Stimulated activated CD4-positive, alpha-beta T cell treated with anti-CD3 and anti-CD28 coated beads, Interleukin-1b, Interleukin-23, amount 100 ng/mL, for 48 hours (primary cell): ENCODE results near the gene SERGEF.
A peak's percentile ranks its signal among the peaks of the same experiment; 100 is the strongest.

Experiments used
- DNase-seq: peaks from one replicate; pipeline ENCODE4 v3.0.0-alpha.2; 2020

The SERGEF gene

DNA sequence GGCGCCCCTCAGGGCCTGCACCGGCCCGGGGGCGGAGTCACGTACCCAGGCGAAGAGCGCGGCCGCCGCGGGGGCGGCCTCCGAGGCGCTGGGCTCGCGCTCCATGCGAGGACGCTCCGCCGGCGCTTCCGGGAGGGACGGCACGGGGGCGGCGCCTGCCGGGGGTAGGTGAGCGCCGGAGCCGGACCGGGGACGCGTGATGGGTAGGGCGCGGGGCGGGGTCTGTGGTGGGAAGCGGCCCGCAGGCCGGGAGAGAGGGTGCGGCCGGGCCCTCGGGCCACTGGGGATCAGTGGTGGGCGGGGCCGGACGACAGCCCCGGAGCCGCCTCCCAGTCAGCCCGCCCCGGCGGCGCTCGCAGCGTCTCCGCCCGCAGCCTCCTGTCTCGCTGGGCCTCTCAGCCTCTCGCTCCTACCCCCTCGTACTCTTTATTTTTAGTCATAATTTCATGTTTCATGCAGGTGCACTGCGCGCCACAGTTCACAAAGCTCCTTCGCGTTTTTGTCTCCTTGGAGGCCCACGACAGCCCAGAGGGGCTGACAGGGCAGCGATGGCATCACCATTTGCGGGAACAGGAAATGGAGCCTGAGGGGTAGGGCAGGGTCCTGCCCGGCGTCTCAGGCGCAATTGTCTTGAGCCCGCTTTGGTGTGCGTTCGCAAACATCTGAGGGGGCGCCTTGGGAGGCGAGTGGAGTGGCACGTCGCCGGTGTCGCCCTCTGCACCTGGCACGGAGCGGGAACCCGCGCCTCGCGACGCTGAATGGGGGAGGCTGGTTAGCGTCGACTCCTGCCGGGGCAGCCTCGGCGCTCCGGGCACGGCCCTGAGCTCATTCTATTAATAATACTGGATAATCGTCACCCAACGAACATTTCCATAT is at the start of gene SERGEF:
SERGEF (minus strand) TSS at position 142 of the 876 bp plus-strand sequence; CDS start at position 105, 37 bp downstream.
- DNase-seq, result peak; percentile 93

DNA sequence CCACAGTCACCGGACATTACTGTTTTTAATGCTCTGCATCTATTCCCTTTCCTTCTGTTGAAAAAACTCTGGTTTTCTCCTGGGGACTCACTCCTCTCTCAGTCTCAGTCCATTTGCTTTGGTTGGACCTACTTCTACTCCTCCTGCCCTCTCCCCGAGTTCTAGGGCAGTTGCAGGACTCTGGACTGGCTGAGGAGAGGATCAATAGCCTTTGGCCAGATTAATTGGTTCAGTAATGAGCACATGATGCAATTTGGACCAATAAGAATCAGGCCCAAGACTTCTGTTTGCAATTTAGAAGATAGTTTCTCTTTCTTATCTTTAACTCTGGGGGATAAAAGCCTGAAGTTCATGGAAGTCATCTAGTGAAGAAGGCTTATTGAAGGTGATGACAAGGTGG is 48.5 kb upstream of the SERGEF start:
- DNase-seq, result no peak

DNA sequence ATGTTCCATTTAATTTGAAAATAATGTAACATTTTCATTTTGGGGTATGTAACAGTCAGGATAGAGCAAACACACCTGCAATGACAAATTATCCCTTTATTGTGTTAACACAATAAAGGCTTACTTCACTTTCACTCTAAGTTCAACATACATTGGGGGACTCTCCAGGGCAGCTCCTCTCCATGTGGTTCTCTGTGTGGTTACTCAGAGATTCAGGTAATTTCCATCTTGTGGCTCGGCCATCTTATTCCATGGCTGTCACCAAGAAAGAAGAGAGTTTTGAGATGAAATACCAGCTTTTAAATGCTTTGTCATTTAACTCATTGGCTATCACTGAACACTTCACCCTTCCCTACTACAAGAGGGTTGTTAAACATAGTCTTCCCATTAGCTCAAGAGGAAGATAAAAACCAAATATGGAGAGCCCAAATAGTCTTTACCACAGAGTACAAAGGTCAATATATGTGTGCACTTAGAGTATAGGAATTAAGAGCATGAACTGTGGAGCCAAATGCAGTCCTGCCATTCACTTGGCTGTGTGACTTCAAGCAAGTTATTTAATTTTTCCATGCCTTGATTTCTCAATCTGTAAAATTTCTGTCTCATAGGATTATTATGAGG is 43.8 kb upstream of the SERGEF start:
- no peak for DNase-seq

DNA sequence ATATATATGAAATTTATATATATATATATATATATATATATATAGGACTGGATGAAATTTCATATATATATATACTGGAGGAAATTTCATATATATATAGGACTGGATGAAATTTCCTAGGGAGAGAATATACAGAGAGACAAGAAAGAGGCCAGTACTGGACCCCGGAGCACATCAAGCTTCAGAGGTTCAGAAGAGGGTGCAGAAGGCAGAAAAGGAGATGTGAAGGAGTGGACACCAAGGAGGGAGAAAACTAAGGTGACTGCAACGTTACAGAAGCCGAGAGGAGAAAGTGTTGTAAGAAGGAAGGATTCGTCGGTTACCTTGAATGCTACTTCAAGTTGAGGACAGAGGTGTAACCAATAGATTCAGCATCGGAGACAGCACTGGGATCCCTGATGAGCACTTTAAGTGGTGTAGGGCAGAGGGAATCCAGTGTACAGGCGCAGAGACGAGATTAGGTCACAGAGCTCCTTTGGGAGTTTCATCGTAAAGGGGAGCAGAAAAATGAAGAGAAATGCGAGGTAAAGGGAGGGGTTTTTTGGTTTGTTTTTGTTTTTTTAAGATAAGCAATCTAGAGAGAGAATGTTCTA is 41.8 kb upstream of the SERGEF start:
- DNase-seq, result no peak

DNA sequence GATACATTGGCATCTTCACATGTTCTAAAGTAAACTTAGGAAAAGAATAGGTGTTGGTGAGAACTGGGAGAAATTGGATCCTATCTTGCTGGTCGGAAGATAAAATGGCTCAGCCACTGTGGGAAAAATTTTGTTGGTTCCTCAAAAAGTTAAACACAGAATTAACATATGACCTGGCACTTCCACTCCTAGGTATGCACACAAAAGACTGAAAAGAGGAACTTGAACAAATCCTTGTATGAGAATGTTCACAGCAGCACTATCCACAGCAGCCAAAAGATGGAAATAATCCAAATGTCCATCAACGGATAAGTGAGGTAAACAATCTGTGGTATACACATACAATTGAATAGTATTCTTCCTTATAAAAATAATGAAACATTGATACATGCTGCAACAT is 38.0 kb upstream of the SERGEF start:
- no peak for DNase-seq

DNA sequence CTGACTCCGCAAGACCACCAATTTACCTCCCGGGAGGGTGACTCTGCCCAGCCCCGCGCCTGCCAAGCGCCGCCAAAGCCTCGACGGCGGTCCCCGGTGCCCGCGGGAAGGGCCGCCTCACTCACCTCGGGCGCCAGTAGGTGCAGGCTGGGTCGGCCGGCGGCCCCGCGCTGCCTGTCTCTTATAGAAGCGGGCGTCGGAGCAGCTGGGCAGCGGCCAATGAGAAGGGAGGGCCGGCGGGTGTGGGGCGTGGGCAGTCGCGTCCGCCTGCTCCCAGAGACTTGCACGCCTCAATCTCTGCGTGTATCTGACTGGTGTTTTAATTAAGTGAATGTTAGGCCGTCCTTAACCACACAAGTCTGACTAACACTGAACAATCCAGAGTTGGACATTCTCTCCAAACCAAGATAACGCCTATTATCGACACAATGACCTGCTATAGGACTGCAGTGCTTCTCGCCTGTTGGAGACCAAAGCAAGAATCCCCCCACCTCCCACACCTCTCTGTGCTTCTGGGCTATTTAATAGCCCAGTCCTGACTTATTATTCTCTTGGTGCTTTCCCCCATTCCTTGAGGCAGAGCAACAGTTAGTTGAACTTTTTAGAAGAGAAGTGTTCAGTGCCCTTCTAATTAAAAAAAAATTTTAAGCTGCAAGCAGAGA is 33.4 kb upstream of the SERGEF start, which contains the start of gene TPH1:
TPH1 (minus strand) TSS at position 154 of the 662 bp plus-strand sequence. CDS start 5,507 bp downstream, outside the sequence.
- DNase-seq, result peak; percentile 2

DNA sequence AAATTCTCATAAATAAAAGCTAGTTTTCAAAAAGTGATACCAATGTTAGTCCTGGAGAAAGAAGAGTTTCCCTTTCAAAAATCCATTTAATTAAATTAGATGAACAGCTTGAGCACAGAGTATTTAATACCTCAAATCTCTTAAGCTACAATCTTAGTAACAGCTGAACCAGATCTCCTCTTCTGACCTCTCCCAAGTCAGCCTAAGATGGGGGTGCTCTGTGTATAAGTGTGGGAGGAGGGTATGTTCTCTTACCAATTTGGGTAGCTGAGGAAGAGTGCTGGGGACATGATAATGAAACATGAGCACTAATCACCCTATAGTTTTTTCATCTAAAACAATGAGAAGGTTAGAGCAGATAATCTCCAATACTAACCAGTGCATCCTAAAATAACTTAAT is 23.6 kb upstream of the SERGEF start:
- no peak for DNase-seq

DNA sequence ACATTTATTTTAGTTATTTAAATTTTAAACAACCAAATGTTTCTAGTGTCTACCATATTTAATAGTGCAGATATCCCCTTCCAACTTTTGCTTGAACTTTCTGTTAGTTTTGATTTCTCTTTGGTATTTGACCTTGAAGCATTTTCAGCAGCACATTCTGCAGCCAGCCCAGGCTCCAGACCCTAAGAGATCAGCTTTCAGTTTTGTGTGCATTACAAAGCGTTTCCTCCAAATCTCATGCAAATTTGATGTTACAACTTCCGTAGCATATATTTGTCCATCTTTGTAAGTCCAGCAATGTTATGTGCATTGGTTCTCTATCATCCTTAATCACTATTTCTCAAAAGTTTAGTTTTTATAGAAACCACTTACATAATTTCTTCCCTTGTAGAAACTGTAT is 14.6 kb upstream of the SERGEF start:
- DNase-seq, result no peak

DNA sequence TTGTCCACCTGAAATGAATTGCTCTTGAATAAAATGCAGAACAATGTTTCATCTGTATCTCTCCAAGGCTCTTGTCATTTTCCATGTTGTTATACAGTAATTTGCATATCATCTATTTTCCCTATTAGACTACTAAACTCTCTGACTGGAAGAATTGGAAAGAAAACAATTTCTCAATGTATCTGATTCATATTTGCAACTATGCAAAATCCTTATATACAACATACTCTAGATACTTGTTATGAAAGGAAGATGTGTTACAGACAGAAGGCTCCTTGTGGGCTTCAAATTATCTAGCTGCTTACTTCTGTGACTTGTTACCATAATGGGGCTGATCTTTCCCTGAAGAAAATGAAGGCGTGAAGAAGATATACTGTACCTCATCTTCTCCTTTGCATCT is 9.6 kb upstream of the SERGEF start:
- DNase-seq, result no peak

DNA sequence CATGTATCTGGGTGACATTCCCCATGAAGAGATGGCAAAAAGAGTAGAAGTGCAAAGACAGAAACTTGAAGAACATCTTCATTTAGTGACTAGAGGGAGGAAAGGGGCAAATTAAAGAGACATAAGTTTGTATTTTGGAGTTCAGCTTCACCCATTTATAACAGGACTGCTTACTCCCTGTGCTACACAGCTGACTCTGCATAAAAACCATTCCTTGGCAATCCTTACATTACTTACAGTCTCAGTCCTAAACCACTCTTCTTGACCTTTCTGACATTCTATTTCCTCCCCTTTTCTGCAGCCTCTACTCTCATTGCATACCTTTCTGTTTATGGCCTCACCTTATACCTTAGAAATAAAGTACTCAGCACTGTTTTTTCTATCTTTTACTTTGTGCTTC is 6.8 kb upstream of the SERGEF start:
- DNase-seq, result no peak

DNA sequence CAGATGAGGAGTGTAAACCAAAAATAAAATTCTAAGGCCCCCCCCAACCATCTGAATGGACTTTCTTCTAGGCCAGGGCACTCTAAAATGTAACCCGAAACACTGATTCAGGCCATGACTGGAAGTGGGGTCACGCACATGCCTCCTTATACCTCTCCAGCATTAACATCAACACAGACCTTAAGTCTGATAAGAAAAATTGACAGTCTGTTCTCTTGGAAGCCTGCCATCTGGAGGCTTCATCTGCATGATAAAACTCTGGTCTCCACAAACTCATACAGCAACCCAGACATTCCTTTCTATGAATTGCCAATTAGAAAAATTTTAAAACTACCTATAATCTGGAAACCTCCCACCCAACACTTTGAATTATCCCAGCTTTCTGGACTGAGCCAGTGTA is 3.9 kb upstream of the SERGEF start:
- DNase-seq, result no peak

DNA sequence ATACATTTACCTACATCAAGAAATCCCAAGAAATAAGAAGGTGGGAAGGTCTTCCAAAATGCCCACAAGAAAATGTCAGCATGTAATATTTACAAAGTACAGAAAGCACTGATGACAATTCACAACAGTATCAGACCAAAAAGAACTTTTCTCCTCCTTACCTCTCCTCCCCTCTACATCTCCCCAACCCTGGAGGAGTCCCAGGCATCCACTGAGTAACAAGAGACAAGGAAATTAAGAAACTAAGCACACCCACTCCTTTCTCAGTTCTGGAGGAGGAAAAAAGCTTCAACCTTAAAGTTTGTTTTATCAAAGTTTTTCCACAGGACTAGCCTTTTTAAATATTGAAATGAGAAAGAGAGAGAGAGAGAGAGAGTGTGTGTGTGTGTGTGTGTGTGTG is 2.0 kb upstream of the SERGEF start:
- no peak for DNase-seq

DNA sequence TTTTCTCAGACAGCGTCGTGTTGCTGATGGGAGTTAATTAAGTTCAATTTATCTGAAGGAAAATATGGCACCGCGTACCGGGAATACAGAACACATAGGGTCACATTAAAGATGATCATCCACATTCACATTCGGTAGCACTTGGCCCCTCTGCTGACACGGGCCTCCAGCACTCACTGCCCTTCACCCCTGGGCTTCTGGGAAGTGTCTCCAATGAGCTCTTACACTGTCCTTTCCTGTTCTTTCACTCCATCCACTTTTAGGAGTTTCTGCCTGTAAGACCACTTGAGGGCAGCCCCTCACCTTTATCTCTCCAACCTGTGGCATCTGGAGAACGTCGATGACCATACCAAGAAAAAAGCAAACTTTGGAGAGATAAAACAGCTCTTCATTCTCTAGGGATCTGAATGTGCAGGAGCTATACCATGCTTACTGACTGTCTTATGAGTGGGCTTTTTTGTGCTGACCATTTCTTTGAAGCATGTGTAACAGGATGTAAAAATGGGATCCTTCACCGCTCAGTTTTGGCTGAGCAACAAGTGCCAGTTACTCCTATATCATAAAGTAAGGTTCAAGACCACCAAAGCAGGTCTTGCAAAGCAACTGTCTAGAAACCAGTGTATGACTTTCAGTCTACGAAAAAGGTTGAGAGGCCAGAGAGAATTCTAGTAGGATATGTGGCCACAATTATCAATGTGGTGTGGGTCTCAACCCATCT is 1.1 kb upstream of the SERGEF start:
- DNase-seq, result no peak

DNA sequence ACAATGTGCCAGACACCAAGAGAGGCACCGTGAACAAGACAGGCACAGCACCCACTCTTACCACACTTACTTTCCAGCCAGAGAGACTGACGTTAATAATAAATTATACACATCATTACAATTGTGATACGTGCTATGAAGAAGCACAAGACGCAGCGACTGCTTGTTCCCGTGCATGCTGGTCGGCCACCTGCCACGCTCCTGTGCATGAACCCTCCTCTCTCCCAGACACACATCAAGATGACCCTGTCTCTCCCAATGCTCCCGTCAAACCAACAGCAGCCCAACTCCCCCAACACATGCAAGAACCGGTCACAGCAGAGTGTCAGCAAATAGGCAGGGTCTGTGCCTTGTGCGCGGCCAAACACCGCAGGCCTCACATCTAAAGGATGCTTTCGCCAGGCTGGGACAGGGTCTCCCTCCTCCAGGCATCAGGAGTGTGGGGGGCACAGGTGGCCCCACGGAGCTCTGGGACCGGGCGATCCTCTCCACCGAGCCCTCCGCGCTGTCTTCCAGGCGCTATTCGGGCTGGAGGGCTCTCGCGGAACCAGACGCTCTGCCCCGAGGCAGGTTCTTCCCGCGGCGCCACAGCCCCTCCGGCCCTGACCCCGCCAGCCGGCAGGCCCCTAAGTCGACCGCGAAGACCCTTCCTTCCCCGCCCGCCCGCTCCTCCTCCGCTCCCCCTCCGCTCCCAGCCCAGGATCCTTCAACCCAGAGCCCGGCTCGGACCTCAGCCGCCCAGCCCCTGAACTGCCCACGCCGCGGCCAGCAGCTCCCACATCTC is 533 bp downstream of the SERGEF start:
- peak; percentile 5 for DNase-seq

DNA sequence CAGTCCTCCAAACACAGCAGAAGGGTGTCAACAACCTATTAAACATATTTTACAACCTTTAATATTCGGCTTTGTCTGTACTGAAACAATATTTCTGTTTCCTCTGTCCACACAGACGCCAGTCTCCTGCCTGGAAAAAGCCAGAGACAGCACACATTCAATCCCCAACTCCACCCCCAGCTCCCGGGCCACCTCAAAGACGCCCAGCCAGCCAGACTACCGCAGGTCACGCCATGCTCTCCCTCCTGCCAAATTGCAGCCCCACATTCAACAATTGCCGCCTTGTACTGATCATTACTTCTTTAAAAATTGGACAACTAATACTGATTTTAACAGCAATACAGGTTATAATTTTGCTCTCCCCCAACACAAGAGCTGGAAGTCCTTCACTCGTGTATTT is 1.2 kb downstream of the SERGEF start:
- DNase-seq, result no peak

DNA sequence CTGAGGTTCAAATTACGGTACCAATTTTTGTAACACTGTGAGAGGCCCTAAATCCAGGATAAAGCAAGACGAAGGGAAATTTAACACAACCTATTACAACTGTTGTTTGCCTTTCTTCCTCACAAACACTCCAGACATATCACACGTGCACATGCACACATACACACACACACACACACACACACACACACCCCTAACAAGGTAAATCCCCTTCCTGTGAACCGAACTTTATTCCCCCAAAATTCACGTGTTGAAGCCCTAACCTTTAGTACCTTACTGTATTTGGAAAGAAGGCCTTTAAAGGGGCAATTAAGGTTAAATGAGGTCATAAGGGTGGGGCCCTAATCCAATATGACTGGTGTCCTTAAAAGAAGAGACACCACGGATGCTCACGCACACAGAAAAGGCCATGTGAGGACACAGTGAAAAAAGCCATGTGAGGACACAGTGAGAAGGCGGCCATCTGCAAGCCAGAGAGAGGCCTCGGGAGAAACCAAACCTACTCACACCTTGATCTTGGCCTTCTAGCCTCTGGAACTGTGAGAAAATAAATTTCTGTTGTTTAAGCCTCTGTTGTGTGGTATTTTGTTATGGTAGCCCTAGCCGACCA is 1.8 kb downstream of the SERGEF start:
- DNase-seq, result no peak

DNA sequence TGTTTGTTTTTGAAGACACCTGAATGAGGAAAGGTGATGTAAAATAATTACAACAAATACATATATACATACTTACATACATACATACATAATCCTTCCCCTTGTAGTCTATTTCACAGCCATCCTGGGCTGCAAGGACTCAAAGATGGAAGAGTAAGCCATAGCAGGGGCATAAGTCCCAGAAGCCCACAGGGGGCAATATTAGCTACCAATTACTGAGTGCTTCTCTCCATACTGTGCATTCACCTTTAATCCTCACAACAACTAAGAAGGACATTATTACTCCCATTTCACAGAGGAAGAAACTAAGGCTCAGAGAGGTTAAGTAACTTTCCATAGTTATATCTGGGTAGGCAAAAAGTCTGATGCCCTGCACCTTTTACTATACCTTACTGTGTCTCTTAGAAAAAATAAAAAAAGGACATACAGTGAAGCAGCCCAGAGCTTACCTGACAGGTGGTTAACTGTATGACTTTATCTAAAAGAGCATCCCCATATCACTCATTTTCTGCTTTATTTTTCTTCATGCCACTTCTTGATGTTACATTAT is 2.7 kb downstream of the SERGEF start:
- DNase-seq, result no peak

DNA sequence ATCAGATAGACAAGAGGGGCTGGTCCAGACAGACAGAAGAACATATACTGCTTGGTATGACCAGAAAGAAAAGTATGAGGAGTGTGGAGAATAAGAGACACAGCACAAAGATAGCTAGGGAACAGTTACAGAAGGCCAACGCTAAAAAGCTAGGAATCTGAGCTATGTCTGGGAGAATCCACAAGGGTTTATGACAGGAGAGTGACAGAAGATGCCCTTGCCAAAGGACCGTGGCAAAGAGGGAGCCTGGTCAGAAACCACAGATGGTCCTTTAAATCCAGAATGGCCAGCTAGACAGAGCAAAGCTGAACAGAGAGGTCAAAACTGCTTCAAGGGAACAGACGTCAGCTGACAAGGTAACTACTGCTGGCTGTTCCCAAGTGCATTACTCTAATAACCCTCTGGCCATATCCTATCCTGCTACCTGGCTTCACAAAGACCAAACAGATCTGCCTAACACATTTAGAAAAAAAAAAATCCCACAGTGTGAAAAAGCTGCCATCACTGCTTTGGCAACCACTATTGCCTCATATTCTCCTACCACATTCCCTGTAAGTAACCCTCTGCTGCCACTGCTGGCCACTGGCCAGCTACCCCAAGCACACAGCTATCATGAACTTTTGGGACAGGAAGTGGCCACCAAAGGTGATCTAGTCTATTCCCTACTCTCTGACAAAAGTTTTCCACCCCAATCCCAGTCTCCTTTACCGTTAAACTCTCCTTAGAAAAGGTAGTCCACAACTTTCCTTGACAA is 7.3 kb downstream of the SERGEF start:
- DNase-seq, result no peak

DNA sequence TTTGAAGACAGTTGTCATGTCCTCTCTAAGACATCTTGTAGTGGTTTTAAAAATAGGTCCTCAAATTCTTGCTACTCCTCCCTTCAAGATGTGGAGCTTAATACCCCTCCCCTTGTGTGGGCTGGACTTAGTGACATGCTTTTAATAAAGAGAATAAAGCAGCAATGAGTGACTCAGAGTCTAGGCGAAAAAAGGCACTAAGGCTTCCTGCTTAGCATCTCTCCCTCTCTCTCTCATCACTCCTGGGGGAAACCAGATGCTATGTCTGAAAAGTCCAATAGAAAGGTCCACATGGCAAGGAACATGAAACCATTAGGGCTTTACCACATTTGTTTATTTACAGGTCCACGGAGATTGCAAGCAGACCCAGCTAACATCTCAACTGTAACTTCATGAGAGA is 11.7 kb downstream of the SERGEF start:
- DNase-seq, result no peak

DNA sequence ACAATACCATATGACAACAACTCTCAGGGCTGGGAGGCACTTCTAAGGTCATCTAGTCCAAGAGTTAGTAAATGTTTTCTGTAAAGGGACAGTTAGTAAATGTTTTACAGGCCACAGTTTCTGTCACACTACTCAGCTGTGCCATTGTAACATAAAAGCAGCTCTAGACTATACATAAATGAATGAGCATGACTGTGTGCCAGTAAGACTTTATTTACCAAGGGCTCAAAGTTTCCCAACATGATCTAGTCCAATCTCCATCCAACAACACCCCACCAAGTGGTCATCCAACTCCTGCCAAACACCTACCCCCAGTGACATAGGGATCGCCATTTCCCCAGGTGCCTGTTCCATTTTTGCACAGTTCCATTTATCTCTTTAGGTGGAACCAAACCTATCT is 12.1 kb downstream of the SERGEF start:
- DNase-seq, result no peak
